ENCODE data around the gene TPM4. TPM values are rescaled to one million over a fixed set of nuclear protein-coding genes. Genes with fewer than 3 reads are reported as not detected.
A peak's percentile ranks its signal among the peaks of the same experiment; 100 is the strongest.

The TPM4 gene
- total and polyA plus RNA-seq, 2 of the 13 experiments (the other 11 are each of a cell fraction or from before 2014, with no cell fraction given), result 180 to 188 TPM

DNA sequence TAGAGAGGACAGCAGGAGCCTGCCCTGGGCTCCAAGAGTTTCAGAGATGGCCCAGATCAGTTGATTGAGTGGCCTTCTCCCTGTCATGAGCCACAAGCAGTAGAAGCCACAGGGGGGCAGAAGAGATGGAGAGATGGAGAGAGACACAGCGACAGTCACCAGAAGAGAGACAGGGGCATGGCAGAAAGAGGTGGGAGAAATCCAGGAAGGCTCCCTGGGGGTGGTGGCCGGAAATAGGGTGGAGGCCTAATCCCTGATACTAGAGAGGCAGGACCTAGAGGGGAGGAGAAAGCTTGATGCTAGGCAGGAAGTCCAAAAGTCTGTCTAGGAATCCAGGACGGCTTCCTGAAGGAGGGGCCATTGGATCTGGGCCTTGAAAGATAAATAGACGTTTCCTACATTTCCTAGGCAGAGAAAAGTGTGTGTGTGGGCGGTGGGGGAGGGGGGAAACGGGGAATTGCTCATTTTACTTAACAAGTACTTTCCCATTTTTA, 9.6 kb upstream of the TPM4 start (continued):
- TF ChIP-seq, protein P1, sequence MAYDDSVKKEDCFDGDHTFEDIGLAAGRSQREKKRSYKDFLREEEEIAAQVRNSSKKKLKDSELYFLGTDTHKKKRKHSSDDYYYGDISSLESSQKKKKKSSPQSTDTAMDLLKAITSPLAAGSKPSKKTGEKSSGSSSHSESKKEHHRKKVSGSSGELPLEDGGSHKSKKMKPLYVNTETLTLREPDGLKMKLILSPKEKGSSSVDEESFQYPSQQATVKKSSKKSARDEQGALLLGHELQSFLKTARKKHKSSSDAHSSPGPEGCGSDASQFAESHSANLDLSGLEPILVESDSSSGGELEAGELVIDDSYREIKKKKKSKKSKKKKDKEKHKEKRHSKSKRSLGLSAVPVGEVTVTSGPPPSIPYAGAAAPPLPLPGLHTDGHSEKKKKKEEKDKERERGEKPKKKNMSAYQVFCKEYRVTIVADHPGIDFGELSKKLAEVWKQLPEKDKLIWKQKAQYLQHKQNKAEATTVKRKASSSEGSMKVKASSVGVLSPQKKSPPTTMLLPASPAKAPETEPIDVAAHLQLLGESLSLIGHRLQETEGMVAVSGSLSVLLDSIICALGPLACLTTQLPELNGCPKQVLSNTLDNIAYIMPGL (CRISPR knock-in tag; IDR thresholded peaks at IDR 0.05; ENCODE audit: borderline replicate concordance in 1 of 2, low read depth in 1 of 2), result peak; percentile 49 to 59; a peak in 2 of 4 replicates
- TF ChIP-seq ZFP1 (CRISPR knock-in tag; IDR thresholded peaks at IDR 0.05) (no peak), ZNF326 (CRISPR knock-in tag; IDR thresholded peaks at IDR 0.05; ENCODE audit: borderline replicate concordance) (no peak), ZNF670 (CRISPR knock-in tag; IDR thresholded peaks at IDR 0.05; ENCODE audit: borderline replicate concordance) (no peak), ZBTB21 (CRISPR knock-in tag; IDR thresholded peaks at IDR 0.05) (no peak), HNRNPL (IDR thresholded peaks at IDR 0.05; ENCODE audit: low read depth, low read length) (no peak), KAT8 (CRISPR knock-in tag; IDR thresholded peaks at IDR 0.05) (0 out of 2 replicates have a peak, but pooled peaks have one; percentile 30), ZNF619 (CRISPR knock-in tag; IDR thresholded peaks at IDR 0.05) (no peak), TBX2 (CRISPR knock-in tag; IDR thresholded peaks at IDR 0.05; ENCODE audit: borderline replicate concordance) (0 out of 2 replicates have a peak, but pooled peaks have one; percentile 1), SALL2 (CRISPR knock-in tag; IDR thresholded peaks at IDR 0.05) (no peak), ZNF878 (CRISPR knock-in tag; IDR thresholded peaks at IDR 0.05) (no peak), SRF (IDR thresholded peaks at IDR 0.05; ENCODE audit: low read depth, low read length) (no peak), PITX1 (CRISPR knock-in tag; IDR thresholded peaks at IDR 0.05) (peak; percentile 63; the same call in 1 of the 2 replicates), POLR2A (IDR thresholded peaks at IDR 0.05; ENCODE audit: insufficient read depth in 1 of 2, low read depth in 2 of 2, low read length in 2 of 2) (no peak), STAG1 (CRISPR knock-in tag; IDR thresholded peaks at IDR 0.05) (peak; percentile 92), ZSCAN30 (CRISPR knock-in tag; IDR thresholded peaks at IDR 0.05) (no peak), ZFYVE20 (CRISPR knock-in tag; IDR thresholded peaks at IDR 0.05; ENCODE audit: borderline replicate concordance, low read depth) (no peak)
- TF ChIP-seq, protein P2, sequence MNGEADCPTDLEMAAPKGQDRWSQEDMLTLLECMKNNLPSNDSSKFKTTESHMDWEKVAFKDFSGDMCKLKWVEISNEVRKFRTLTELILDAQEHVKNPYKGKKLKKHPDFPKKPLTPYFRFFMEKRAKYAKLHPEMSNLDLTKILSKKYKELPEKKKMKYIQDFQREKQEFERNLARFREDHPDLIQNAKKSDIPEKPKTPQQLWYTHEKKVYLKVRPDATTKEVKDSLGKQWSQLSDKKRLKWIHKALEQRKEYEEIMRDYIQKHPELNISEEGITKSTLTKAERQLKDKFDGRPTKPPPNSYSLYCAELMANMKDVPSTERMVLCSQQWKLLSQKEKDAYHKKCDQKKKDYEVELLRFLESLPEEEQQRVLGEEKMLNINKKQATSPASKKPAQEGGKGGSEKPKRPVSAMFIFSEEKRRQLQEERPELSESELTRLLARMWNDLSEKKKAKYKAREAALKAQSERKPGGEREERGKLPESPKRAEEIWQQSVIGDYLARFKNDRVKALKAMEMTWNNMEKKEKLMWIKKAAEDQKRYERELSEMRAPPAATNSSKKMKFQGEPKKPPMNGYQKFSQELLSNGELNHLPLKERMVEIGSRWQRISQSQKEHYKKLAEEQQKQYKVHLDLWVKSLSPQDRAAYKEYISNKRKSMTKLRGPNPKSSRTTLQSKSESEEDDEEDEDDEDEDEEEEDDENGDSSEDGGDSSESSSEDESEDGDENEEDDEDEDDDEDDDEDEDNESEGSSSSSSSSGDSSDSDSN (CRISPR knock-in tag; IDR thresholded peaks at IDR 0.05), result no peak
- TF ChIP-seq, protein P3, sequence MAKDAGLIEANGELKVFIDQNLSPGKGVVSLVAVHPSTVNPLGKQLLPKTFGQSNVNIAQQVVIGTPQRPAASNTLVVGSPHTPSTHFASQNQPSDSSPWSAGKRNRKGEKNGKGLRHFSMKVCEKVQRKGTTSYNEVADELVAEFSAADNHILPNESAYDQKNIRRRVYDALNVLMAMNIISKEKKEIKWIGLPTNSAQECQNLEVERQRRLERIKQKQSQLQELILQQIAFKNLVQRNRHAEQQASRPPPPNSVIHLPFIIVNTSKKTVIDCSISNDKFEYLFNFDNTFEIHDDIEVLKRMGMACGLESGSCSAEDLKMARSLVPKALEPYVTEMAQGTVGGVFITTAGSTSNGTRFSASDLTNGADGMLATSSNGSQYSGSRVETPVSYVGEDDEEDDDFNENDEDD (CRISPR knock-in tag; IDR thresholded peaks at IDR 0.05; ENCODE audit: borderline replicate concordance), result no peak
- TF ChIP-seq, protein P4, sequence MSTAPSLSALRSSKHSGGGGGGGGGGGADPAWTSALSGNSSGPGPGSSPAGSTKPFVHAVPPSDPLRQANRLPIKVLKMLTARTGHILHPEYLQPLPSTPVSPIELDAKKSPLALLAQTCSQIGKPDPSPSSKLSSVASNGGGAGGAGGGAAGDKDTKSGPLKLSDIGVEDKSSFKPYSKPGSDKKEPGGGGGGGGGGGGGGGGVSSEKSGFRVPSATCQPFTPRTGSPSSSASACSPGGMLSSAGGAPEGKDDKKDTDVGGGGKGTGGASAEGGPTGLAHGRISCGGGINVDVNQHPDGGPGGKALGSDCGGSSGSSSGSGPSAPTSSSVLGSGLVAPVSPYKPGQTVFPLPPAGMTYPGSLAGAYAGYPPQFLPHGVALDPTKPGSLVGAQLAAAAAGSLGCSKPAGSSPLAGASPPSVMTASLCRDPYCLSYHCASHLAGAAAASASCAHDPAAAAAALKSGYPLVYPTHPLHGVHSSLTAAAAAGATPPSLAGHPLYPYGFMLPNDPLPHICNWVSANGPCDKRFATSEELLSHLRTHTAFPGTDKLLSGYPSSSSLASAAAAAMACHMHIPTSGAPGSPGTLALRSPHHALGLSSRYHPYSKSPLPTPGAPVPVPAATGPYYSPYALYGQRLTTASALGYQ (CRISPR knock-in tag; IDR thresholded peaks at IDR 0.05), result no peak
- TF ChIP-seq, protein P5, sequence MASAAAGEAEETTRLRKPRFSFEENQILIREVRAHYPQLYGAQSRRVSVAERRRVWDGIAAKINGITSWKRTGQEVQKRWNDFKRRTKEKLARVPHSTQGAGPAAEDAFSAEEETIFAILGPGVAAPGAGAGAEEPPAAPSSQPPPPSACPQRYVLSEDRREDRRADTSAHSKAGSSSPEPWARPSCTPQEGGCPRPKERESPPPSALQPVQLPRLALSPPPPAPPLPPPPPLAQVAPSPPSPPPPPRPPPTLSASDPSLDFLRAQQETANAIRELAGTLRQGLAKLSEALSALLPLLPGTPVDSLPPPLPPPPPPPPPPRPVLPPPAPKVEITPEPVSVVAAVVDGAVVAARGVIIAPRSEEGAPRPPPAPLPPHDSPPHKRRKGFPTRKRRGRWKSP (CRISPR knock-in tag; IDR thresholded peaks at IDR 0.05), result no peak
- TF ChIP-seq, protein P6, sequence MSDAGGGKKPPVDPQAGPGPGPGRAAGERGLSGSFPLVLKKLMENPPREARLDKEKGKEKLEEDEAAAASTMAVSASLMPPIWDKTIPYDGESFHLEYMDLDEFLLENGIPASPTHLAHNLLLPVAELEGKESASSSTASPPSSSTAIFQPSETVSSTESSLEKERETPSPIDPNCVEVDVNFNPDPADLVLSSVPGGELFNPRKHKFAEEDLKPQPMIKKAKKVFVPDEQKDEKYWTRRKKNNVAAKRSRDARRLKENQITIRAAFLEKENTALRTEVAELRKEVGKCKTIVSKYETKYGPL (CRISPR knock-in tag; IDR thresholded peaks at IDR 0.05), result no peak

Measured in HepG2 (cell line).